Activated CD4-positive, alpha-beta T cell treated with anti-CD3 and anti-CD28 coated beads, Interleukin-2, amount 50 U/mL, for 1 hour (primary cell): ENCODE results near the gene ADAMTS2.

Experiments
- DNase-seq: peaks from one replicate; pipeline ENCODE4 v3.0.0-alpha.2; 2020

Gene ADAMTS2

DNA sequence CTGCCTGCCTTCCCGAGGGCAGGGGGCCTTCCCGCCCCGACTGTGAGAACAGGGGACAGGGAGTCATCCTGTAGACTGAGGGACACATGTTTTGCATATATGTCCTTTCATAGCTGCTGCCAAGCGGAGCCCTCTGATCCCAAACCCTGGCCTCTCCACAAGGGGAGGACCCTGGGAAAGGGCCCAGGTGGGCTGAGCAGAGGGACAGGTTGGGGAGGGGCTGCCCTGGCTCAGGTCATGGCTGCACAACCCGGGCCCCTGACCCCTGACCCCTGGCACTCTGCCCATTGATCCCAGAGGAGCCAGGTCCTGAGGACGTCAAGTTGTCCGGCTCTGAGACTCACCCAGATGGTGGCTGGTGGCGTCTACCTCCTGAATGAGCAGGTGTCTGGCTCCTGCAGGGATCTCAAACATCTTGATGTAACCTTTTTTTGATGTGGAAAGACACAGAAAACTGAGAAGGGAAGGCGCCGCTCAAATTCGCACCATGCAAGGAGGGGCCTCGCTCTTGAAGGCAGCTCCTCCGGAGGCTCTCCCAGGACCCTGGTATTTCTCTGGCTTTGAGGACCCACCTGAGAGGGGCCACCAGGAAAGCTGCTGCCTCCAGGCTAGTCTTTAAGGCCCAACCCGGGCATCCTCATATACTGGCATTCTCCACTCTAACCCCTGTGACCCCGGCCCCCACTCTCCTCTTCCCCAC is 213.2 kb downstream of the ADAMTS2 start:
- no peak for DNase-seq

- DNase-seq: no peak
These were observed 213.9 kb downstream of the ADAMTS2 start for GRCh38 chr5:179131321-179131835.

GRCh38 chr5:179130101-179130681 is 215.1 kb downstream of the ADAMTS2 start:
- DNase-seq: no peak

DNA sequence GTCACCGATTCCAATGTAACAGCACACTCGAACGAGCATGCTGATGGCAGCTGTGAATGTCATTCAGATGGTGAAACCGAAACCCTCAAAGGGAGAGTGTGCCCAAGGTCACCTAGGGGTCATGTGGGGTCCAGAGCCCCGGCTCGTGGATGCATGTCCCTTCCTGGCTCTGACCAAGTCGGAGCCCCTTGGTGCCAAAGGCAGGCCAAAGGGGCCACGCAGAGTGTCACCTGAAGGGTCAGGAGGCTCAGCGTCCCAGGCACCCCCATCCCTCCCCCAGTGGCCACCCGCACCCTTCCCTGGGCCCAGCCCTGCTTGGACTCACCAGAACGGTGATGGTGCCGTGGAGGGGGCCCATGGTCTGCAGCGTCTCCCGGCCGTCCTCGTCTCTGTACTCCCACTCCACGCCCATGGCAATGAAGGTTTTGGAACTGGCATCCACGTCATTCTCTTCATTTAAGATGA is 215.6 kb downstream of the ADAMTS2 start:
- DNase-seq: no peak

GRCh38 chr5:179128976-179129375 is 216.3 kb downstream of the ADAMTS2 start:
- no peak for DNase-seq

DNA sequence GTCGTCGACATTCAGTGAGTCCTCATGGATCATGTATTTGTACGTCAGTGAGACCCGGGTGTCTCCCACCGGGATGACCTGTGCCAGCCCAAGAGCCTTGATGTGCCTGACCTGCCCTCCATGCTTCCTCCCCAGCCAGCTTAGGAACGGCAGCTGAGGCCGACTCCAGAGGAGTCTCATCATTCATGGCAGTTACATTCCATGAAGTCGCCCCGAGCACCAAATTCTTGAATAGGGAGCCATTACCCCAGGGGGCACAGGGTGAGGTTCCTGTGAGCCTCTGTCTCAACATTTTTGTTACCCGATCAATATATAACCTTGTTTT is 217.3 kb downstream of the ADAMTS2 start:
- DNase-seq: no peak

- no peak for DNase-seq
These were observed 217.9 kb downstream of the ADAMTS2 start for GRCh38 chr5:179127136-179128040.

- no peak for DNase-seq
These were observed 218.7 kb downstream of the ADAMTS2 start for GRCh38 chr5:179126506-179126991.

DNA sequence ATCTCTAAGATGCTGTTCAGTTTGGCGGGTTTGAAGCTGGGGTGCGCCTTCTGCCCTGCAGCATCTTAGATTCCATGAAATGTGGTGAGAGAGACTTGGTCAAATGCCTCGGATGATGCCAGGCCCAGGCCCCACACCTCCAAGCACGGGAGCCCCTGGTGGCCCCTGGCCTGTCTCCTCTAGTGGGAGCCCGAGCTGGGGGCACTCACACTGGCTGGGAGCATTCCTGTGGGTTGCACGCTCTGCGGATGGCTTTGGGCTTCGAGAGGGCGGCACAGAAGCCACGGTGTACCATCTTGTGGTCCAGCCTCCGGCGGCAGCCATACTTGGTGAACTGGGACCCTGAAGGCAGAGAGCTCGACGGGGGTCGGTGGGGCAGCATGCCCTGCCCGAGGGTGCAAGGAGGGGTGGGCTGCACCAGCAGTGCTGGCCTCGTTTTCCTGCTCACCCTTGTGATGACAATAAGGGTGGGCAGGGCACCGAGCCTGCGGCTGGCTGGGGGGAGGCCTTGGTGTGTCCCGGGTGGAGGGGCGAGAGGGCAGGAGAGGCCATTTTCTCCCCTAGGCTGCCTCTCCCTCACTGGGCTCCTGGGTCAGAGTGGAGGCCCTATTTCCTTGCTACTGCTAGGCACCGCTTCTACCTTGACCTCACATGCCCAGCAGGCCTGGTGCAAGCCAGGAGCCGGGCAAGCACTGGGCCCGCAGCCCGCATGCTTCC is 219.3 kb downstream of the ADAMTS2 start:
- DNase-seq: no peak

GRCh38 chr5:179124853-179125788 is 220.1 kb downstream of the ADAMTS2 start:
- no peak for DNase-seq

DNA sequence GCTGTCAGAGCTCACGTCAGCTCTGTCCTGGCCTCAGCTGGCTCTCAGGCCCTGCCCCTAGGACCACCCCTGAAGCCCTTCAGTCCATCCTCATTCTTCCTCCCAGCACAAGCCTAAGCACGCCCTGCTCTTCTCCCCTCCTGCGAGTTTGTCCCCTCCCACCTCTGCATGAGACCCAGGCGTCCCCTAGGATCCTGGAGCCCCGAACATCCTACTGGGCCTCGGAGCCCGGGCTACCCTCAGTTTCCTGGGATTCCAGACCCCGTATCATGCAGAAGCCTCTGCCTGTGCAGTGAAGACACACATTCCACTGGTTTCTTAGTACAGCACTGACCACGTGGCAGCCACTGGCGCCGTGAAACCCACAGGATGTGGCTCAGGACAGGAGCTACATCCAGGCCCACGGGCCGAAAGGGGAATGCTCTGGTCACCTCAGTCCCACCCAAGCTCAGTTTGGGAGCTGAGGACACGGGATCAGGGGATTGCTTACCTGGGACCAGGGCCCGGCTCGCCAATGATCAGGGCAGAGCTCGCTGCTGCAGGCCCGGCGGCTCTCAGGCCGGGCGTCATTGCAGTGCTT is 220.9 kb downstream of the ADAMTS2 start:
- no peak for DNase-seq

DNA sequence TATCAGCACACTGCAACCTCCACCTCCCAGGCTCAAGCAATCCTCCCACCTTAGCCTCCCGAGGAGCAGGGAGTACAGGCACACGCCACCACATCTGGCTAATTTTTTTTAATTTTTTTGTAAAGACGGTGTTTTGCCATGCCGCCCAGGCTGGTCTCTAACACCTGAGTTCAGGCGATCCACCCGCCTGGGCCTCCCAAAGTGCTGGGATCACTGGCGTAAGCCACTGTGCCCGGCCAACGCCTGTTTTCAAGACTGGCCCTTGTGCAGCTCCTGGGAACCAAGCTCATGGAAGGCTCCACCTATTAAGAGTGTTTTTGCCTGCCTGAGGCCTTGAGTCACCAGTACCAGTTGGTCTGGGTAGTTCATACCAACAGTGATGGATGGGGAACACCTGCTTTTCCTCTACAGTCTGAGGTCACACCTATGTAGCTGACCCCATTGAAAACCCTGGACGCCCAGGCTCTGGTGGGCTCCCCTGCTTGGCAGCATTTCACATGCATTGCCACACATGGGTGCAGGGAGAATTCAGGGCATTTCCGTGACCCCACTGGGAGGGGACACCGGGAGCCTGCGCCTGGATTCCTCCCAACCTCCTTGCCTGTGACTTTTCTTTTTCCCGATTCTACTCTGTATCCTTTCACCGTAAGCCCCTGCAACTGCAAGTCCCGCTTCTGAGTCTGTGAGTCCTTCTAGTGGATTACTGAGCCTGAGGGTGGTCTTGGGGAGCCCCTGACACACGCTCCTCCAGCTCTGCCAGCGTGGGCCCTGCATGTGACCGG is 221.6 kb downstream of the ADAMTS2 start:
- DNase-seq: no peak

DNA sequence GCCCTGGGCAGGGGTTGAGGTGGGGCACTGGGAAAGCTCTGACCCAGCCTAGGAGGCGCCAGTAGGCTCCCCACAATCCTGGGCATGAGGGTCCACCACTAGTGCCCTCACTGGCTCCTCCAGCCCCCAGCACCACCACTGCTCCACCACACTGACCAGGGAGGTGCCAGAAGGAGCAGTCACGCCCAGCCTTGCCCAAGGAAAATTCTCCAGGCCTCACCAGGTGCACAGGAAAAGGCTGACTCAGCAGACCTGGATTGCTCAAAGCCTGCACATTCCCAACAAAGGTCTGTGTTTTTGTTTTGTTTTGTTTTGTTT is 222.2 kb downstream of the ADAMTS2 start:
- no peak for DNase-seq

GRCh38 chr5:179122411-179123108 is 222.7 kb downstream of the ADAMTS2 start:
- no peak for DNase-seq

GRCh38 chr5:179121667-179122111 is 223.6 kb downstream of the ADAMTS2 start:
- no peak for DNase-seq

- no peak for DNase-seq
These were observed 224.2 kb downstream of the ADAMTS2 start for GRCh38 chr5:179120951-179121666.

GRCh38 chr5:179120421-179120861 is 224.8 kb downstream of the ADAMTS2 start:
- DNase-seq: no peak

DNA sequence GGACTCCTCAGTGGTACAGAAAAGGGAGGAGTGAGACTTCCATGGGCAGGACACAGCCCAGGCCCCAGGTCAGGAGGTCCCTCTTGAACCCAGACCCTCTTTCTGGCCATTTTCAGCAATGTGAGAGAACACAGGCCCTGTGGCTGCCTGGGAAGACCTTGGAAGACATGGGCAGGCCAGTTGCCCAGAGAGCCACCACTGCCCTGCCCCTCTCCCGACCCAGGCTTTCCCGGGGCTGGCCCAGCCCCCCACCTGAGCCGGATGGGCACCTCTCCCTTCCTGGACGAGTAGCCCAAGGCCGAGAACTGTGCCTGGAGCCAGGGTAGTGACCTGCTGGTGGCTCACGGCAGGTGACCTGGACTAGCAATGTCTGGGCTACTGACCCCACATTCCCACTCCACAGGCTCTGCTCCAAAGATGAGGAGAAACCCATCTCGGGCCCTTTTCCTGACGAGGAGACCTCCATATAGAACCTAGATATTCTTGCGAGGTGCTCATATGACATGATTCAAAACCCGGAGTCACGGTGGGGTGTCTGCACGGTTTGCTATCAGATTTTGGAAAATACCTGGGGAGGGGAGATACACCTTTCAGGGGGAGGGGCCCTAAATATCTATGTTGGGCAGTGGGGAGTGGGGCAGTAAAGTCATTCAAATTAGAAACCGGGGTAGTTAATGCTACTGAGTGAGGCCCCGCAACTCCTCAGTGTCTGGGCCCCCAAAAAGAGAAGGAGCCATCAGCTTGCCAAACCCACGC is 225.7 kb downstream of the ADAMTS2 start:
- DNase-seq: no peak
